ENCODE measurements around the gene AFF4. TPM values are rescaled to one million over a fixed set of nuclear protein-coding genes. Genes with fewer than 3 reads are reported as not detected.

AFF4 gene
- total RNA-seq, 1 experiment from 2014 or later: 58.1 TPM

DNA sequence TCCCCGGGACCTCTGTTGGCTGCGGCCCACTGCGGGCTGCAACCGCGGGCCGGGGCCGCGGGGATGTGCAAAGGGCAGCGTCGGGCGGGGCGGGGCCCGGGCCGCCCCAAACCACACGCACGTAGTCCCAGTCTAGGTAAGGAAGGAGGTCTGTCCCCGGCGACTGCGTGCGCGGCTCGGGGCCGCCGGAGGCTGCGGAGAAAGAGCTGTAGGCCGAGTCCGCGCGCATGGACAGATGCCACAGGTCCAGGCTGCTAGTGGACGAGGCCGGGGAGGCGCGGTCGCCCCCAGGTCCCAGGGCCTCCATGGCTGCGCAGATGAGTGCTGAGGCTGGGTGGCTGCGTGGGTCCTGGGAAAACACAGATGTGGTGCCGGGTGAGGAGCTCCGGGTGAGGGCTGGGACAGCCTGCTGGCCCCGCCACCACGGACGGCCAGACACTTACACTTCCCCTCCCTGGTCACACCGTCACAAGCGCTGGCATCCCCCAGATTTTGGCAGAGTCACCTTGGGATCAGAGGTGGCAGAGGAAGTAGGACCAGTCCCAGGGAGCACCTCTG lies 137.5 kb downstream of the AFF4 start:
- Mint-ChIP-seq H3K9me3 (no peaks in the 10 kb centered on the region), H3K4me1 (peaks cover 12% of the 10 kb centered on the region), H3K27ac (no peak overlapping the region), H3K4me3 (peak overlapping the region; percentile 52), H3K36me3 (no peaks in the 10 kb centered on the region), H3K27me3 (ENCODE audit: low read depth) (peaks cover 70% of the 10 kb centered on the region)
- ATAC-seq: peak; percentile 6
- ChIA-PET POLR2A (interaction anchor here (0.6 to 1.6 kb wide), 4 partner anchors 13 to 58 kb away, joined by 3 to 13 read pairs (median 3); partner anchors contain the start of genes GDF9, SOWAHA and UQCRQ), CTCF (interaction anchor here (0.6 to 3.7 kb wide), 15 partner anchors 9 to 148 kb away, joined by 3 to 26 read pairs (median 4); partner anchors contain the start of genes CCNI2, GDF9, KIF3A and SOWAHA)
- TF ChIP-seq ATF1 (CRISPR knock-in tag; IDR thresholded peaks at IDR 0.05) (peak; percentile 60; the same call in 1 of the 2 replicates), NR3C1 (CRISPR knock-in tag; conservative IDR thresholded peaks at IDR 0.05; ENCODE audit: low read depth) (no peak), NFYB (CRISPR knock-in tag; conservative IDR thresholded peaks at IDR 0.05; ENCODE audit: low read depth) (no peak), MAX (CRISPR knock-in tag; IDR thresholded peaks at IDR 0.05) (0 out of 2 replicates have a peak, but pooled peaks have one; percentile 45)
- peak; percentile 49 for DNase-seq (ENCODE audit: low spot score)

Other genes with a start within 250 kb of the AFF4 start
- 10.1 to 12.5 TPM (median 12.1 TPM) in 3 replicates for gene KIF3A, start 226.1 kb downstream of the AFF4 start, total RNA-seq (2021)
- gene CCNI2, start 216.2 kb downstream of the AFF4 start, total RNA-seq (2021): 1.1 to 1.7 TPM (median 1.6 TPM) in 3 replicates
- 35.8 to 43.3 TPM (median 38.1 TPM) in 3 replicates for gene SEPTIN8, start 186.4 kb downstream of the AFF4 start, total RNA-seq (2021)
- 0.11 to 0.25 TPM (median 0.16 TPM) in 3 replicates for gene SOWAHA, start 150.3 kb downstream of the AFF4 start, total RNA-seq (2021)
- gene SHROOM1, start 133.0 kb downstream of the AFF4 start, total RNA-seq (2021): 7.9 to 8.1 TPM (median 8.0 TPM) in 3 replicates
- 0.34 to 0.42 TPM (median 0.37 TPM) in 3 replicates for gene GDF9, start 97.2 kb downstream of the AFF4 start, total RNA-seq (2021)
- 244 to 256 TPM (median 244 TPM) in 3 replicates for gene UQCRQ, start 97.0 kb downstream of the AFF4 start, total RNA-seq (2021)
- gene LEAP2, start 90.0 kb downstream of the AFF4 start, total RNA-seq (2021): 1.9 to 2.4 TPM (median 2.0 TPM) in 3 replicates
- 22.9 to 24.2 TPM (median 24.2 TPM) in 3 replicates for gene ZCCHC10, start 62.9 kb upstream of the AFF4 start, total RNA-seq (2021)
- gene HSPA4, start 88.4 kb upstream of the AFF4 start, total RNA-seq (2021): 316 to 363 TPM (median 335 TPM) in 3 replicates